Motor neuron (in vitro differentiated cells): ENCODE measurements around the gene TSPO. TPM values are rescaled to one million over a fixed set of nuclear protein-coding genes. Genes with fewer than 3 reads are reported as not detected.
A peak's percentile ranks its signal among the peaks of the same experiment; 100 is the strongest.
"Not testable (repeated sequence)": the region's sequence is repeated elsewhere in the genome, so short reads cannot be mapped to it uniquely, and the experiment has no call there.

Experiments used
- ATAC-seq, 8 experiments: fragments of 200-7000 bp; cut with Tn5 transposase; replicated peaks in 6 of 8; 2 replicates each; pipeline ENCODE4 v1.8.0; 2021; ENCODE audit warnings: mild to moderate bottlenecking in 8 of 8, moderate library complexity in 8 of 8
- H3K27ac ChIP-seq, 2 donors: fragments of 250-450 bp; sonication (Bioruptor Pico); 2 replicates each; pipeline ENCODE4 v1.9.0; 2021; ENCODE audit warnings: antibody characterized with exemption in 2 of 2, mild to moderate bottlenecking in 2 of 2, moderate library complexity in 1 of 2
- H3K4me1 ChIP-seq, 2 donors: fragments of 250-450 bp; sonication (Bioruptor Pico); replicated peaks in 1 of 2; 2 replicates each; pipeline ENCODE4 v1.6.1; 2021; ENCODE audit warnings: antibody characterized with exemption in 2 of 2, mild to moderate bottlenecking in 2 of 2, moderate library complexity in 1 of 2
- H3K4me3 ChIP-seq, 5 donors: fragments of 250-450 bp; sonication (Bioruptor Pico); 2 replicates each; pipeline ENCODE4 v1.9.0; 2021; ENCODE audit warnings: antibody characterized with exemption in 5 of 5, mild to moderate bottlenecking in 5 of 5, moderate library complexity in 4 of 5
- WGBS, 10 experiments: fragments of 450-650 bp; shearing (Covaris generic); methylation state at CpG; one replicate each; pipeline ENCODE4 v1.0.0; 2022; 5-methylcytosine and 5-hydroxymethylcytosine counted together
- in situ Hi-C, 9 experiments: fragments of 400-800 bp; cut with MboI; loops; one replicate each; pipeline ENCODE4 v1.15.0; 2021; ENCODE audit warnings: low sequenced_read_pairs in 9 of 9, low pct_unique_long_range_greater_than_20kb in 2 of 9; ENCODE audit not compliant: unreplicated experiment in 9 of 9
- total RNA-seq, 8 experiments: library from RNA; unstranded; fragments of 300-600 nt; gene quantifications; 2 replicates each; pipeline versions ENCODE4 v1.2.3 to v1.2.4, GENCODE V29; 2022

Gene TSPO
- 100 to 1,000 TPM in 3 of 8 experiments, 10 to 100 TPM in 1, 1 to 10 TPM in 3, under 1 TPM in 1; 1.00 to 336 (median 25.8) TPM for total RNA-seq

DNA sequence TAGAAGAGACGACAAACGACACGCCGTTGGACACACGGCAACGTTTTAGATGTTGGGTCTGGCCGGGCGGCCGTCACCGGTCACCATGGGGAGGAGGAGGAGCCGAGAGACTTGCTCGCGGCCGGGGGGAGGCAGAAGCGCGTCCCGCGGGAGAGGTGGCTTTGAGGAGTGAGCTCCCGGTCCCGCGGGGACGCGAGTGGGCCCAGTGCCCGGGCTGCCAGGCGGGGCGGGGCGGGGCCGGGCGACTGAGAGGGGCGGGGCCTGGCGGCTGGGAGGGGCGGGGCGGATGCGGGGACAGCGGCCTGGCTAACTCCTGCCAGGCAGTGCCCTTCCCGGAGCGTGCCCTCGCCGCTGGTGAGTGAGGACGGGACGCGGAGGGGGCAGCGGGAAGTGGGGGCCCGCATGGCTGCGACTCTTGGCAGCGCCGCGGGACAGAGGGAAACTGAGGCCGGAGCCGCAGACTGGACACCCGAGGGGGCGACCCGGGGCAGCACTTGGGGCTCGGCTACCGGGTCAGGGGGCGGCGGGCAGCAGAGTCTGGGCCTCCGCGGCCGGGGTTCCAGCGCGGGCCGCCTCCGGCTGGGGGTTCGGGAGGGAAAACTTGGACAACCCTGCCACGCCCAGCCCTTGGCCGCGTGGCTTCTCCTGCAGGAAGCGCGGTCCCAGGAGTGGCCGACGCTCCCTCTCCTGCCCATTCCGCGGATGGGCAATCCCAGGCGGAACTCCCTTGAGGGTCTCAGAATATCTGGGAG lies at the start of gene TSPO:
Gene TSPO, plus strand, starts transcription at position 309 of the 752 bp plus-strand sequence. CDS start 7,680 bp downstream, outside the sequence.
- Histone ChIP-seq H3K27ac (no peak within 1 kb of the TSS), H3K4me3 (peak within 1 kb of the TSS; percentile 27 to 38 (median 37)), H3K4me1 (peaks cover 0 to 8% of the 10 kb centered on the region in 2 donors)
- in situ Hi-C loops: no loop called here
- ATAC-seq: peak; percentile 41 to 71 (median 58)
- WGBS, 10 experiments: 0 to 55% (median 3%) methylated on average over 4 to 10 of the region's 75 CpGs; no CpG with 5 or more reads in 7 of the 10 experiments

DNA sequence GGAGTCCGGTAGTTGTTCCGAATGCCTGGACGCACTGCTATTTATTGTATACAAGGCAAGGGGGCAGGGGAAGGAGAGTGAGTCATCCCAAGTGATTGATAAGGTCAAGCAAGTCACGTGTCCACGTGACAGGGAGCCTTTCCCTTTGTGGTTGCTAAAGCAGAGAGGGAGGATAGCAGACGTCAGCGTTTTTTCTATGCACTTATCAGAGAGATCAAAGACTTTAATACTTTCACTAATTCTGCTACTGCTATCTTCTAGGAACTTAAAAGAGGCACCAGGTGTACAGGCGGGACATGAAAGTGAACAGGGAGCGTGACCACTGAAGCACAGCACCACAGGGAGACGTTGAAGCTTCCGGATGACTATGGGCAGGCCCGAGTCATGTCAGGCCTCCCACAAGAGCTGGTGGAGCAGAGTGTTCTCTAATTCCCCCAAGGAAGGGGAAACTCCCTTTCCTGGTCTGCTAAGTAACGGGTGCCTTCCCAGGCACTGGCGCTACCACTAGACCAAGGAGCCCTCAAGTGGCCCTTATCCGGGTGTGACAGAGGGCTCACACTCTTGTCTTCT lies 47.2 kb upstream of the TSPO start:
- H3K4me1 ChIP-seq: peaks cover 19 to 20% of the 10 kb centered on the region in 2 donors
- 12 to 97% (median 42%) methylated on average over 2 to 12 of the region's 15 CpGs; no CpG with 5 or more reads in 1 of the 10 experiments for WGBS, 10 experiments
- ATAC-seq: peak in 6 of 8 experiments; percentile 43 to 87 (median 79)
- in situ Hi-C loops, H3K4me3 ChIP-seq: not testable (repeated sequence)
- H3K27ac ChIP-seq: peak overlapping the region; percentile 59 to 75

DNA sequence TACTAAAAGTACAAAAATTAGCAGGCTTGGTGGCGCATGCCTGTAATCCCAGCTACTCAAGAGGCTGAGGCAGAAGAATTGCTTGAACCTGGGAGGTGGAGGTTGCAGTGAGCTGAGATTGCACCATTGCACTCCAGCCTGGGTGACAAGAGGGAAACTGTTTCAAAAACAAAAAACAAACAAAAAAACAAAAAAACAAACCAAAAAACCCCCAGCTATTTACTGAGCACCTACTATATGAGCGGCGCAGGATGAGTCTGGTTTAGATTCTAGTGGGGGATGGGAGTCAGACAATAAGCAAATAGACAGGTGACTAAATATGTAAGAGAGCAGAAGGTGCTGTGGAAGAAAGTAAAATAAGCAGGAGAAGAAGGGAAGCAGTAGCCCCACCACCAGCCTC lies 46.4 kb upstream of the TSPO start:
- in situ Hi-C loops, H3K4me3 ChIP-seq, ATAC-seq: not testable (repeated sequence)
- H3K4me1 ChIP-seq: peaks cover 19% of the 10 kb centered on the region in 2 donors
- 94 to 100% (median 100%) methylated on average over 1 to 3 of the region's 3 CpGs; no CpG with 5 or more reads in 2 of the 10 experiments for WGBS, 10 experiments
- H3K27ac ChIP-seq: peak overlapping the region; percentile 39 to 59

DNA sequence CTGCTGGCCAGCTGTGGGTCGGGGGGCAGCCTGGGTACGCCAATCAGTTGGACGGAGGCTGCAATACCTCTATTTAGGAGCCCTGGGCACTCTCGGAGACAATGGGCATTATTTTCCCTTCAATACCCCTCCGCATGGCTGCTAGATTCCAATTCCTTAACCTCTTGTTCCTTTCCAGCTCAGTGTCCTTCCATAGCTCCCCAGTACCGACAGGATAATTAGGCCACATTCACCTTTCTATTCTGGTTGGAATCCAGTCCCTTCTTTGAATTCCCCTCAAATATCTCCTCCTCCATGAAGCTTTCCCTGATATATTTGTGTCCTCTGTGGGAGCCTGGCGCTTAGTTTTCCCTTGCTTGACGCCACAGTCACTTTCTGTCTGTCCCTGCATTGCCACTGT lies 45.1 kb upstream of the TSPO start:
- Histone ChIP-seq H3K27ac (no peak overlapping the region), H3K4me1 (peaks cover 16 to 19% of the 10 kb centered on the region in 2 donors), H3K4me3 (no peak overlapping the region)
- in situ Hi-C loops: no loop called here
- ATAC-seq: no peak
- 65 to 100% (median 90%) methylated on average over 1 to 6 of the region's 8 CpGs; no CpG with 5 or more reads in 3 of the 10 experiments for WGBS, 10 experiments

DNA sequence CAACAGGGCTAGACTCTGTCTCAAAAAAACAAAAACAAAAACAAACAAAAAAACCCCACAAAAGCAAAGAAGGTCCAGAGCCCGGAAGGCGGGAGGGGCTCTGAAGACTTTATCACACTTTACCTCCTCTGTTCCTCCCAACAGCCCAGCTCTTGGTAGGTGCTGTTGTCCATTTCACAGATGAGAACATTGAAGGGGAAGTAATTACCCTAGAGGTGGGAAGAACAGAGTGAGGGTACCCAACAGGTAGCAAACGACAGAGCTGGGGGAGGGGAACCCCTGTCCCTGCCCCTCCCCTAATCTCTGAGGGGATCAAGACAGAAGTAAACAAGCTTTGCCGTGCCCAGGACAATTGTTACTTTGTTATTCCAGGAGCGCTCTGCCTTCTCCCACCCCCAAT lies 41.8 kb upstream of the TSPO start:
- no peak for ATAC-seq
- peaks cover 3 to 4% of the 10 kb centered on the region in 2 donors for H3K4me1 ChIP-seq
- in situ Hi-C loops: no loop called here
- WGBS, 10 experiments: 0 to 92% (median 60%) methylated on average over 2 to 4 of the region's 5 CpGs; no CpG with 5 or more reads in 3 of the 10 experiments
- no peak overlapping the region for H3K27ac ChIP-seq
- no peak overlapping the region for H3K4me3 ChIP-seq

DNA sequence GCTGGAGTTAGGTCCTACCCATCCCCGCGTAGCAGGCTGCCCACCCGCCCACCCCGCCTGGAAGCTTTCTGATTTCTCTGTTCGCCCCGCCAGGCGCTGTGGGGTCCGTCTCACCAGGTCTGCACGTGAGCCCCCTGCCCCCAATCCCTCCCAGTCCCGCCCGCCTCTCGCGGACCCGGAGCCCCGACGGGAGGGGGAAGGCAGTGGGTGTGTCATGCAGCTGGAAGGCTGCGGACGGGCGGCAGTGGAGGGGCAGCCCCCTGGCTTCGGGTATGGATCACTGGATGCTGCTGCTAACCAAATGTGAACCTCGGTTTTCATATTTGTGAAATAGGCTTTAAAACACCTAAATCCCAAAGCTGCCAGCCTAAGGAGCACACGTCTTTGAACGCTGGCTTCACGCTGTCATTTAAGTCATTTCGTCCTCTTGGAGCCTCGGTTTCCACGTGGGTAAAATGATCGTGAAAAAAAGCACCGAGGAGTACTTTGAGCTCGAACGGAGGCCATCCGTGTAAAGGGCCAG lies 41.4 kb upstream of the TSPO start:
- 0 to 4% (median 0%) methylated on average over 3 to 10 of the region's 32 CpGs; no CpG with 5 or more reads in 6 of the 10 experiments for WGBS, 10 experiments
- peak overlapping the region; percentile 35 to 46 (median 40) for H3K4me3 ChIP-seq
- in situ Hi-C loops: no loop called here
- no peak overlapping the region for H3K27ac ChIP-seq
- no peaks in the 10 kb centered on the region for H3K4me1 ChIP-seq
- peak; percentile 11 to 56 (median 30) for ATAC-seq

DNA sequence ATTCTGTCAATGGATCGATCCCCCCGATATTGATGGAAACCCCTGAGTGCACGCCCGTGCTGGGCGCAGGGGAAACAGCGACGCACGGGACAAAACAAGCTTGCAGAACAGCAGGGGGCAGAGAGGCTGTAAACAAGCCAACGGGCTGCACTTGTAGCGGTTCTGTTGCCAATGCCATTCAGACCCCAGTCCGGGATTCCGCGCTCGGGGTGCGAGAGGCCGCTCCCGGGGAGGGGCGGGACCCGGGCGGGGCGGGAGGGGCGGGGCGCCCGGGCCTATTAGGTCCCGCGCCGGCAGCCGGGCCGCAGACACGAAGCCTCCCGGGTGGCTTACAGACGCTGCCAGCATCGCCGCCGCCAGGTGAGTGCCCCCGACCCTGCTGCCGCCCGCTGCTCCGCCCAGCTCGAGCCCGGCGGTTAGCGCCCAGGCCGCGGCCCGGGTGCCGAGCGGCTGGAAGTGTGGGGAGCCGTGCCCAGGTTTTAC lies 40.9 kb upstream of the TSPO start, which contains the start of gene BIK:
Gene BIK, plus strand, starts transcription at position 307 of the 483 bp plus-strand sequence. CDS start 13,273 bp downstream, outside the sequence.
- peak; percentile 75 to 89 (median 86) for ATAC-seq
- H3K27ac ChIP-seq: no peak within 1 kb of the TSS
- in situ Hi-C loops: no loop called here
- H3K4me3 ChIP-seq: peak within 1 kb of the TSS; percentile 35 to 46 (median 40)
- no peaks in the 10 kb centered on the region for H3K4me1 ChIP-seq
- 0 to 7% (median 3%) methylated on average over 3 to 7 of the region's 49 CpGs; no CpG with 5 or more reads in 7 of the 10 experiments for WGBS, 10 experiments

DNA sequence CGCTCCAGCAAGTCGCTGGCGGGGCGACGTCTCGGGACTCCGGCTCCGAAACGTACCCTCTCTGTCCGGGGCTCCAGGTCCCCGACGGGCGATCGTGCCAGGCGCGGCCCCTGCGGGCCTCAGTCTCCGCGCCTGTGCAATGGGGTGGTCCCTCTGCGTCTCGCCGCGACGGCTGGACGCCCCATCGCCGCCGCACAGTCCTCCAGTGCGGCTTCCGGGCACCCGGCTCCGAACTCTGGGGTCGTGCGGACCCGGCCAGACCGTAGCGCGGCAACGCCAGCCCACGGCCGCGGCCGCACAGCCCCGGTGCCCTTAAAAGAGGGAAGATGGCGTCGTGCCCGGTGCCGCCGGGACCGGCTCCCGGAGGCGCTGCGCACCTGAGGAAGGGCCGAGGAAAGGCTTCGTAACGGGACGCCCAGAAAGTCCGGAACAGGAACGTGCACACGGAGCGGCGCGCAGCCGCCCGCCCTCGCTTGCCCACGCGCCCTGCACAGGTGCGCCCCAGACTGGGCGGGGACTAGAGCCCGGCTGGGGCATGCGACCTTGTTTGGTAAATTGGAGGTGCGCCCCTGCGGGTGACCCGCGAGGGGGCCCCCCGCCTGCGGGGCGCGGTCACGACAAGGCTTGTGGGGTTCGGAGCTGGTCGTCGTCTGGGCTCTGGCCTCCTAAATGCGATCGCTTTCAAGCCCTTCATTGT lies 40.3 kb upstream of the TSPO start:
- in situ Hi-C loops: no loop called here
- WGBS, 10 experiments: 1 to 6% (median 1%) methylated on average over 16 to 32 of the region's 86 CpGs; no CpG with 5 or more reads in 7 of the 10 experiments
- H3K27ac ChIP-seq: no peak overlapping the region
- H3K4me3 ChIP-seq: peak overlapping the region; percentile 35 to 46 (median 40)
- H3K4me1 ChIP-seq: no peaks in the 10 kb centered on the region
- peak; percentile 25 to 46 (median 38) for ATAC-seq

DNA sequence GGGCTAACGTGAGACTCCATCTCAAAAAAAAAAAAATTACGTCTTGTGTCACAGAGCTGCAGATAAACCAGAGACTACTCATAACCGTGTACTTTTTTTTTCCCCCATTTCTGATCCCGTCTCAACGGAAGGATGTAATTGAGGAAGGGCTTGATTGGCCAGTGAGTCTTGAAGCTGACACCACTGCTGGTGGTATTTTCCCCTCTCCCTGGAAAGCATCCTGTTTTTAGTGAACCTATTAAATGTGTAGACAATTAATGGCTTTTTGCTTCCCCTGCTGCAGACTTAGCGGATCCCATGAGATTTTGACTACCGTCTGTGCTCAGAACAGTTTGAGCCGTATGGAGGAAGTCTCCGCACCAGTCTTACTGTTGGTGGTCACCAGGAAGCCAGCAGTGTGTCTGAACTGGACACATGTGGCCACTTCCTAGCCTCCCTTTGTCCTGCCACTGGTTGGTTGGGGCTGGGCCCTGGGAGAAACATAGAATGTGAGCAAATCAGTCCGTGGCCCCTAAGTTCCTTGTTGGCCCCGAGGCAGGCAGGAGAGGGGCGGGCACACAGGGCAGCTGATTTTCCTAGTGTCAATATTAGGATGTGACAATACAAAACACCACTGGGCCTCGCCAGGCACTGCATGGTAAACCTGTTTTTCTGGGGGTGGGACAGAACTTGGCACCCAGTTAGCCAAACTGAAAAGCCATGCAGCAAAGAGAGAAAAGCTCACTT lies 37.7 kb upstream of the TSPO start:
- no peak for ATAC-seq
- WGBS, 10 experiments: 60 to 80% (median 71%) methylated on average over 1 to 9 of the region's 13 CpGs; no CpG with 5 or more reads in 2 of the 10 experiments
- in situ Hi-C loops: no loop called here

DNA sequence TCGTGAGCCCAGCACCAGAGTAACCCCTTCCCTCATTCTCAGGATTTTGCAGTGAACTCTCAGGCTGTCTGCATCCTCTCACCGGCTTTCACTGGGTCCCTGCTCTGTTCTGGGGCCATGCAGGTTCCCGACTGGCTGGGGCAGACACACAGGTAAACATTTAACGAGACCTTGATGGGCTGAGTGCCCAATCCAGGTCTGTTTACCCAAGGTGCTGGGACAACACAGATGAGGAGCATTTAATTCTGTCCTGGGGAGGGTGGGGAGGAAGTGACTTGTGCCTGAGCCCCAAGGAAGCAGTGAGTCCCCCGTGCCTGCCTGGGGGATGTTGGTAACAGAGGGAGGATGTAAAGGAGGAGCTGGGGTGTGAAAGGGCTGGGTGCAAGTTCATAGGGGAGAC lies 36.4 kb upstream of the TSPO start:
- Histone ChIP-seq H3K4me3 (no peak overlapping the region), H3K27ac (no peak overlapping the region), H3K4me1 (no peaks in the 10 kb centered on the region)
- WGBS, 10 experiments: 20 to 33% (median 27%) methylated on average over 1 to 4 of the region's 5 CpGs; no CpG with 5 or more reads in 7 of the 10 experiments
- in situ Hi-C loops: no loop called here
- no peak for ATAC-seq

More for the DNA sequence above, 37.7 kb upstream of the TSPO start:
- no peak overlapping the region for H3K4me3 ChIP-seq
- H3K27ac ChIP-seq: no peak overlapping the region
- no peaks in the 10 kb centered on the region for H3K4me1 ChIP-seq

DNA sequence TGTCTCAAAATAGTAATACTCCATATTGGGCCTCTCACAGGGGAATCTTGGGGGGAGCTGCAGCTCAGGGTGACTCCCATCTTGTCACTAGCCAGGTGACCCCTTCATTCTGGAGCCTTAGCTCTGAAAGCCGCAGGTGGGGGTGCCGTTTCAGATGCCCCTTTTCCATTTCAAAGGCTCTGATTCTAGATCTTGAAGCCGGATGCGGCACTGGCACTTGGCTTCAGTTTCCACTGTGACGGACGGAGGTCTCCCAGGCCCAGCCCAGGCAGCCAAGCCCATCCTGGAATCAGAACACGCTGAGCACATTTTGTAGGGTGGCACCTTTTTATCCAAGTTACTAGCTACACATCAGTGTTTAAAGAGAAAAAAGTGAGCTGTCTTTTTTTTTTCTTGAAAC lies 34.4 kb upstream of the TSPO start:
- in situ Hi-C loops: no loop called here
- Histone ChIP-seq H3K4me1 (no peaks in the 10 kb centered on the region), H3K4me3 (no peak overlapping the region), H3K27ac (no peak overlapping the region)
- WGBS, 10 experiments: 40 to 92% (median 85%) methylated on average over 1 to 5 of the region's 7 CpGs; no CpG with 5 or more reads in 3 of the 10 experiments
- ATAC-seq: no peak
